ENCODE data around the gene APCDD1.

The APCDD1 gene

GRCh38 chr18:10518595-10519255 is 64.3 kb downstream of the APCDD1 start:
- no peak overlapping the region for H3K4me3 ChIP-seq (ENCODE audit: severe bottlenecking)

DNA sequence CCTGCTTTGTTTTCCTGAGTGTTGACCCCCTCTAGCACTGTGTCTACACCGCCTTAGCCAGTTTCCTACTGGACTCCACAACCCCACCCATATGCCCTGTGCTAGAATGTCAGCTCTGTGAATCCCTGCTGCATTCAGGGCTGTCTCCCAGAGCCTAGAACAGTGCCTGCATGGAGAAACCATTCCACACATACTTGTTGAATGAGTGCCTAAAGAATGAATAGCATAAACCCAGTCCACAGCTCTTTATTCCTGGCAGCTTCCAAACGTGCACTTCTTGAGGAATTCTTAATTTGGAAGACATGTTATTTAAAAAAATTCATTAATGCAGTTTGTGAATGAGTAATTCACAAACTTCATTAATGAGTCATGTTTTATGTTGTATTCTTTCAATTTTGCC is 64.9 kb downstream of the APCDD1 start:
- no peak for ATAC-seq (ENCODE audit: low read depth)
- H3K27ac ChIP-seq (ENCODE audit: poor library complexity, severe bottlenecking), result no peak overlapping the region

More at GRCh38 chr18:10518595-10519255, 64.3 kb downstream of the APCDD1 start:
- H3K4me1 ChIP-seq (ENCODE audit: insufficient read depth, poor library complexity, severe bottlenecking), result no peaks in the 10 kb centered on the region
- ATAC-seq (ENCODE audit: low read depth) (no peak), DNase-seq (ENCODE audit: low spot score) (no peak)
- H3K27ac ChIP-seq (ENCODE audit: poor library complexity, severe bottlenecking), result no peak overlapping the region
- H3K27me3 ChIP-seq (ENCODE audit: insufficient read depth, poor library complexity, severe bottlenecking), result no peaks in the 10 kb centered on the region
- TF ChIP-seq, protein P1, sequence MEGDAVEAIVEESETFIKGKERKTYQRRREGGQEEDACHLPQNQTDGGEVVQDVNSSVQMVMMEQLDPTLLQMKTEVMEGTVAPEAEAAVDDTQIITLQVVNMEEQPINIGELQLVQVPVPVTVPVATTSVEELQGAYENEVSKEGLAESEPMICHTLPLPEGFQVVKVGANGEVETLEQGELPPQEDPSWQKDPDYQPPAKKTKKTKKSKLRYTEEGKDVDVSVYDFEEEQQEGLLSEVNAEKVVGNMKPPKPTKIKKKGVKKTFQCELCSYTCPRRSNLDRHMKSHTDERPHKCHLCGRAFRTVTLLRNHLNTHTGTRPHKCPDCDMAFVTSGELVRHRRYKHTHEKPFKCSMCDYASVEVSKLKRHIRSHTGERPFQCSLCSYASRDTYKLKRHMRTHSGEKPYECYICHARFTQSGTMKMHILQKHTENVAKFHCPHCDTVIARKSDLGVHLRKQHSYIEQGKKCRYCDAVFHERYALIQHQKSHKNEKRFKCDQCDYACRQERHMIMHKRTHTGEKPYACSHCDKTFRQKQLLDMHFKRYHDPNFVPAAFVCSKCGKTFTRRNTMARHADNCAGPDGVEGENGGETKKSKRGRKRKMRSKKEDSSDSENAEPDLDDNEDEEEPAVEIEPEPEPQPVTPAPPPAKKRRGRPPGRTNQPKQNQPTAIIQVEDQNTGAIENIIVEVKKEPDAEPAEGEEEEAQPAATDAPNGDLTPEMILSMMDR (IDR thresholded peaks at IDR 0.05; ENCODE audit: poor library complexity, severe bottlenecking), result peak; percentile 7
- H3K9me3 ChIP-seq (ENCODE audit: severe bottlenecking), result no peaks in the 10 kb centered on the region
- no peaks in the 10 kb centered on the region for H3K36me3 ChIP-seq (ENCODE audit: low read depth)

DNA sequence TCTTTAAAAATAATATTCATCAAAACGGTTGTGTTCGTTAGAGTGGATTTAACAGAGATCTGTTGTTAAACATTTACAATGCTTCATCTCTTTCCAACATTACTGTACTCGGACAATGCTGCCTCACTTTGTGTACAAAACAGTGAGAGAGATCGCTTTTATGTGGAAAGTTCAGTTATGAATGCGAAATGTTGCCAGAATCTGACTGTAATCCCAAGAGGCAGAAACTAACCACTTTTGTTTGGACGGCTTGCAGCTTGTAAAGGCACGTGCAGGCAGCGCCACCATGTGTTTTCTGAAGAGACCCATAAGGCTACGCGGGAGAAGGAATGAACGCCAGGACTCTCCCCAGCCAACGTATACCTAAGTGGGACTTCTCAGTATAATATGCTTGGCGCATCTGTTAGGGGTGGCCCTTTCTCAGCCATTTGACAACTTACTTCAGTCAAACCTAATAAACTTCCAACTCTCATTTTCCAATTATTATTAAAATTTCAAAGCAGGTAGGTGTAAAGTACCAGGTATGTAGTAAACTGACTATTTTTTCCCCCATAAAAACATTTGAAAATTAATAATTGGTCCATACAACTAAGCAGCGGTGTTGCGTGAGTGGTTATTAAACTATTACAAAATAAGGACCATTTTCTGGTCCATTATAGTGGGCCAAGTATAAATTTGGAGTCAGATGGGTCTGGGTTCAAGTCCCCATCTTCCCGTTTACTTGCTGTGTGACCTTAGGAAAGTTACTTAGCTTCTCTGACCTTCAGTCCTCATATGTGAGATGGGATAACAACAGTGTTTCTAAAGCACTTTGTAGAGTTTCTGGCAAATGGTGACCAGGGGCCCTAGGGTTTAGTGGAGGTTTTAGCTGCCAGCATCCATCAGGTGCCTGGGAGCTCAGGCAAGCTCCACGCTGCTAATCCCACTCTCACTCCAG is 65.8 kb downstream of the APCDD1 start:
- Histone ChIP-seq H3K36me3 (ENCODE audit: low read depth) (no peaks in the 10 kb centered on the region), H3K4me1 (ENCODE audit: insufficient read depth, poor library complexity, severe bottlenecking) (no peaks in the 10 kb centered on the region), H3K4me3 (ENCODE audit: severe bottlenecking) (no peak overlapping the region), H3K27me3 (ENCODE audit: insufficient read depth, poor library complexity, severe bottlenecking) (no peaks in the 10 kb centered on the region), H3K9me3 (ENCODE audit: severe bottlenecking) (no peaks in the 10 kb centered on the region), H3K27ac (ENCODE audit: poor library complexity, severe bottlenecking) (no peak overlapping the region)
- peak; percentile 97 for ATAC-seq (ENCODE audit: low read depth)
- TF ChIP-seq, protein P1 (IDR thresholded peaks at IDR 0.05; ENCODE audit: poor library complexity, severe bottlenecking), result peak; percentile 94
- no peak for DNase-seq (ENCODE audit: low spot score)

More for the DNA sequence above, 64.9 kb downstream of the APCDD1 start:
- no peaks in the 10 kb centered on the region for H3K9me3 ChIP-seq (ENCODE audit: severe bottlenecking)
- TF ChIP-seq, protein P1 (IDR thresholded peaks at IDR 0.05; ENCODE audit: poor library complexity, severe bottlenecking), result no peak
- no peaks in the 10 kb centered on the region for H3K4me1 ChIP-seq (ENCODE audit: insufficient read depth, poor library complexity, severe bottlenecking)
- no peak for DNase-seq (ENCODE audit: low spot score)
- no peaks in the 10 kb centered on the region for H3K36me3 ChIP-seq (ENCODE audit: low read depth)
- no peaks in the 10 kb centered on the region for H3K27me3 ChIP-seq (ENCODE audit: insufficient read depth, poor library complexity, severe bottlenecking)
- H3K4me3 ChIP-seq (ENCODE audit: severe bottlenecking), result no peak overlapping the region

DNA sequence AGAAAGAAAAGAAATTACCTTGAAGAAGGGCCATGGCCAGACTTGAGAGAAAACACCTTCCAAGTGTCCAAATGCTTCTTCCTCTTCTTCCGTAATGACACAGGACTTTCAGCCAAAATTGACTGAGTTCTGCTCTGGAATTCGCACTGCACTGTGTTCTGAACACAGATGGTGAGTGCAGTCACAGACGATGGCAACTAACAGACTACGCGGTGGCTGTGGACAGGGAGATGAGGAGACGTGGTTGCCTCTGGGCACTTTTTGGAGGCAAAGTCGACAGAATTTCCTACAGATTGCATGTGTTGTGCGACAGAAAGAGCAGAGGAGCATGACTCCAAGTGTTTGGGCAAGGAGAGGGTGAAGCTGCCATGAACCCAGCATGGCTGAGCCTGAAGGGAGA is 67.1 kb downstream of the APCDD1 start:
- no peak for ATAC-seq (ENCODE audit: low read depth)
- Histone ChIP-seq H3K9me3 (ENCODE audit: severe bottlenecking) (no peaks in the 10 kb centered on the region), H3K27ac (ENCODE audit: poor library complexity, severe bottlenecking) (no peak overlapping the region), H3K27me3 (ENCODE audit: insufficient read depth, poor library complexity, severe bottlenecking) (no peaks in the 10 kb centered on the region), H3K4me1 (ENCODE audit: insufficient read depth, poor library complexity, severe bottlenecking) (no peaks in the 10 kb centered on the region), H3K36me3 (ENCODE audit: low read depth) (no peaks in the 10 kb centered on the region), H3K4me3 (ENCODE audit: severe bottlenecking) (no peak overlapping the region)
- TF ChIP-seq, protein P1 (IDR thresholded peaks at IDR 0.05; ENCODE audit: poor library complexity, severe bottlenecking), result no peak
- no peak for DNase-seq (ENCODE audit: low spot score)

All from RWPE2 (cell line).